ENCODE measurements around the gene RASD1. TPM values are rescaled to one million over a fixed set of nuclear protein-coding genes. Genes with fewer than 3 reads are reported as not detected.

RASD1 gene
- total RNA-seq, 1 experiment from 2014 or later: 5.7 TPM

DNA sequence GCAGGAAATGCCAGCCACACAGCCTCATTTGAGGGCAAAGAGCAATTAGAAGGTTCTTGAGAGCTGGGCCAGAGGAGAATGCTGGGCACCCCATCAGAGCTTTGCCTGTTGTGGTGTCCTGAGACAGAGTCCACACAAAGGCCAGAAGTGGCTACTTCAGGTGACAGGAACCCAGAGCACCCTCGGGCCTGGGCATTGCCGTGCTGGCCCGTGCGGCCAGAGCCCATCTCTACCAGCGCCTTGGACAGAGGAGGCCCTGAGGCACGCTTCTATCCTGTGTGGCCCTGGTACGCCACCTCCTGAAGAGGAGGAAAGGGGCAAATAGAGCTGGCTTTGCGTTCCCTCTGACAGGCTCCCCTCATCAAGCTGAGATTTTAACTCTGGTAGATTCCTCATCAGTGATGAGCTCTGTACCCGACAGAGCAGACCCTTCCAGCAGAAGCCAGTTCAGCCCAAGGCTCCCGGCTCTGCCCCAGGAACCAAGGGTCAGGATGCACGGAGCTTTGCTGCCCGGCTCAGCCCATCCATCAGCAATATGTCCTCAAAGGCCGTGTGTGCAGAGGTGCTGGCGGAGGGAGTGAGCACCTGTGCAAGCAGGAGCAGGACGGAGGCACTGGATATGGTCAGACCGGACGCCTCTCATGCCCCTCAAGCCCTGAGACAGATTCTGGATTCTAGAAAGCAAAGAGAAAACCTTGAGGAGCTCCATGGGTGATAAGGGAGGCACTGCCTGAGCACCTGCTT lies 3.4 kb upstream of the RASD1 start:
- H3K9me3 Mint-ChIP-seq: no peaks in the 10 kb centered on the region; a peak in 1 of 5 replicates
- H2AFZ ChIP-seq (ENCODE audit: low read length): no peak overlapping the region

More for the DNA sequence above, 3.4 kb upstream of the RASD1 start:
- H2BK5ac ChIP-seq (ENCODE audit: insufficient read length, low read length): no peak overlapping the region
- no peaks in the 10 kb centered on the region for H3K79me1 ChIP-seq (ENCODE audit: insufficient read depth, low read depth, low read length, poor library complexity, severe bottlenecking)
- no peaks in the 10 kb centered on the region for H3K9me3 ChIP-seq (ENCODE audit: control insufficient read depth, low read depth, low read length)
- peaks cover 19% of the 10 kb centered on the region for H3K23me2 ChIP-seq (ENCODE audit: insufficient read length, low read depth, low read length, poor library complexity, severe bottlenecking)
- H3K79me2 ChIP-seq (ENCODE audit: insufficient read depth, low read length): no peaks in the 10 kb centered on the region
- no peaks in the 10 kb centered on the region; a peak in 1 of 7 replicates for H3K36me3 Mint-ChIP-seq (ENCODE audit: insufficient read depth in 1 of 3, low read depth in 3 of 3)
- H3K18ac ChIP-seq (ENCODE audit: insufficient read length, low read depth, low read length): no peak overlapping the region
- no peak for DNase-seq
- no peak overlapping the region for H3K4me3 Mint-ChIP-seq
- peaks cover 37% of the 10 kb centered on the region for H3K27me3 Mint-ChIP-seq (ENCODE audit: low read depth)
- H3K56ac ChIP-seq (ENCODE audit: insufficient read length, low read depth, low read length): no peak overlapping the region
- H3K4ac ChIP-seq (ENCODE audit: low read depth, low read length): no peak overlapping the region
- H2BK20ac ChIP-seq (ENCODE audit: low read depth, low read length, poor library complexity, severe bottlenecking): no peak overlapping the region
- no peak overlapping the region for H3K23ac ChIP-seq (ENCODE audit: insufficient read length, low read depth, low read length)
- H3K14ac ChIP-seq (ENCODE audit: insufficient read depth, low read length): no peak overlapping the region; the same call in 1 of the 2 replicates
- no peak overlapping the region for H3K27ac Mint-ChIP-seq
- H3K4me1 ChIP-seq (ENCODE audit: insufficient read depth, low read length): no peaks in the 10 kb centered on the region
- no peak overlapping the region for H2BK120ac ChIP-seq (ENCODE audit: low read depth, low read length, poor library complexity, severe bottlenecking)
- H4K91ac ChIP-seq (ENCODE audit: insufficient read length, low read depth, low read length): no peak overlapping the region
- TF ChIP-seq, protein P1, sequence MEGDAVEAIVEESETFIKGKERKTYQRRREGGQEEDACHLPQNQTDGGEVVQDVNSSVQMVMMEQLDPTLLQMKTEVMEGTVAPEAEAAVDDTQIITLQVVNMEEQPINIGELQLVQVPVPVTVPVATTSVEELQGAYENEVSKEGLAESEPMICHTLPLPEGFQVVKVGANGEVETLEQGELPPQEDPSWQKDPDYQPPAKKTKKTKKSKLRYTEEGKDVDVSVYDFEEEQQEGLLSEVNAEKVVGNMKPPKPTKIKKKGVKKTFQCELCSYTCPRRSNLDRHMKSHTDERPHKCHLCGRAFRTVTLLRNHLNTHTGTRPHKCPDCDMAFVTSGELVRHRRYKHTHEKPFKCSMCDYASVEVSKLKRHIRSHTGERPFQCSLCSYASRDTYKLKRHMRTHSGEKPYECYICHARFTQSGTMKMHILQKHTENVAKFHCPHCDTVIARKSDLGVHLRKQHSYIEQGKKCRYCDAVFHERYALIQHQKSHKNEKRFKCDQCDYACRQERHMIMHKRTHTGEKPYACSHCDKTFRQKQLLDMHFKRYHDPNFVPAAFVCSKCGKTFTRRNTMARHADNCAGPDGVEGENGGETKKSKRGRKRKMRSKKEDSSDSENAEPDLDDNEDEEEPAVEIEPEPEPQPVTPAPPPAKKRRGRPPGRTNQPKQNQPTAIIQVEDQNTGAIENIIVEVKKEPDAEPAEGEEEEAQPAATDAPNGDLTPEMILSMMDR (conservative IDR thresholded peaks at IDR 0.05): no peak
- no peak overlapping the region for H3K27ac ChIP-seq (ENCODE audit: insufficient read length, low read depth, low read length)
- no peak overlapping the region for H2BK12ac ChIP-seq (ENCODE audit: insufficient read length, low read depth, low read length)
- H4K20me1 ChIP-seq (ENCODE audit: control insufficient read depth, insufficient read depth, insufficient read length): no peaks in the 10 kb centered on the region
- H3K4me1 Mint-ChIP-seq: peaks cover 22 to 25% of the 10 kb centered on the region in 2 experiments
- no peak overlapping the region for H4K8ac ChIP-seq (replicated peaks; ENCODE audit: insufficient read length, low read depth, low read length)
- H3K27me3 ChIP-seq (ENCODE audit: insufficient read depth, low read length): peaks cover 8% of the 10 kb centered on the region; the same call in 1 of the 2 replicates
- no peak overlapping the region for H4K5ac ChIP-seq (ENCODE audit: insufficient read length, low read depth, low read length)
- no peak overlapping the region for H3K9ac ChIP-seq (ENCODE audit: extremely low read depth, insufficient read length, low read length)
- no peak overlapping the region for H2AK5ac ChIP-seq (ENCODE audit: insufficient read length, low read length)
- H3T11ph ChIP-seq (ENCODE audit: low read length): no peak overlapping the region
- no peak overlapping the region for H2BK15ac ChIP-seq (ENCODE audit: low read depth, low read length)
- no peak overlapping the region for H3K4me2 ChIP-seq (ENCODE audit: insufficient read depth, insufficient read length, low read length)
- no CpG with 5 or more reads among the region's 17 CpGs for whole genome bisulfite sequencing (ENCODE audit: extremely low coverage, insufficient read length, low lambda C conversion rate)
